HG03378 (cell line): ENCODE data around the gene EPHB3.
"Not testable (repeated sequence)": the region's sequence is repeated elsewhere in the genome, so short reads cannot be mapped to it uniquely, and the experiment has no call there.

Experiments
- ATAC-seq: cut with Tn5 transposase; IDR thresholded peaks from one replicate; pipeline ENCODE4 v1.9.1; 2021; ENCODE audit warnings: mild to moderate bottlenecking, moderate library complexity; ENCODE audit not compliant: unreplicated experiment

Gene EPHB3

DNA sequence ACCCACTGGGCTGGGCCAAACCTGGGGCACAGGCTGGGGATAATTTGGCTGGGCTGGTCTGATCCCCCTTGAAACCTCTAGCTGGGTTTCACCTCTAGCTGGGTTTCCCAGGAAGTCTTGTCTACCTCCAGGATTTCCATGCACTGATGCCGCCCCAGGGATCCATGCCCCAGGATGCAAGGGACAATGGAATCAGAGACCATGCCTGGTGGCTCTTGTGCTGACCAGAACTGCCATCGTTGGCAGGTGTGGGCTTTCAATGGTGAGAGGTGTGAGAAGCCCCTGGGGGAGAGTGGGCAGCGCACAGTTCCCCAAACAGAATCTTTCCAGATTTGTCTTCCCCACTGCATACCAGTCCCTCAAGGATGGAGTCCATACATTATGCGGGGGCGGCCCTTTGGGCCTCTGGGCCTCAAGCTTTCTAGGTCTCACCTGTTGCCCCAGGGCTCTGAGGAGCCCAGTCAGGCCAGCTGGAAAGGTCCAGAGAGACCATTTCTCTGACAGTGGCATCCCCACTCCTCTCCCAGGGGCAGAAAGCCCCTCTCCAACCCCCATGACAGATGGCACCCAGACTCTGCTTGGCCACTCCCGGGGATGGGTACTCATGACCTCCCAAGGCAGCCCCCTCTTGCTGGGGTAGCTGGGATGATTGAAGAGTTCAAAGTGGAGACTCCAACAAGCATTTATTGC is 35.4 kb downstream of the EPHB3 start:
- ATAC-seq, result no peak

DNA sequence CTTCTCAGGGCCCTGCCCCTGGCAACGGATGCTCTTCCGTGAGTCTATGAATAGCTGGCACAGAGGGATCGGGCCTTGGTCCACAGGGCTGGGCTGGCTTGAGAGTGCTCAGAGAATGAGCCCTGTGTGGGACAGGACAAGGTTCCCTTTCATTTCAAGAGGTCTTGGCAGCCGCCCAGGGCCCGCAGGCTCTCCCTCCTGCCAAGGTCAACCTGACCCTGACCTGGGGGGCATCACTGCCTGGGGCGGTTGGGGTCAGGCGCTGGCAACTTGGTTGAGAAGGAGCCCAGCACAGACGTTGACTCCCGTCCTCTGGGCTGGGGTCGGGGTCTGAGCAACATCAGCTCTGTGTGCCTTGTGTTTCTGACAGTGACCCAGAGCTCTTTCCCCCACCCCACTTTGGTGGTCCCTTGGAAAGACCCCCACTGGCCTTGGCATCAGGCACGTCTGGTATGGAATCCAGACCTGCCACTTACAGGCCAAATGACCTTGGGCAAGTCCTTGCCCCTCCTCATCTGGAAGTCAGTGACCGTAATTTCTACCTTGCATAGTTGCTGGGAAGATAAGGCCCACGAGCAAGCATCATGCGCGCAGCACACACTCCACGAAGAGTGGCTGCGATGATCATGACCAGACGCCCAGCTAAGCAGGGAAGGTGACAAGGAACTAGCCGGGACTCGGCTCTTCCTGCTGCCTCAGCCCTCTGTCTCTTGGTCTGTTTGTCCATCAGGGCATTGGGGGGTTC is 36.4 kb downstream of the EPHB3 start:
- ATAC-seq, result no peak

DNA sequence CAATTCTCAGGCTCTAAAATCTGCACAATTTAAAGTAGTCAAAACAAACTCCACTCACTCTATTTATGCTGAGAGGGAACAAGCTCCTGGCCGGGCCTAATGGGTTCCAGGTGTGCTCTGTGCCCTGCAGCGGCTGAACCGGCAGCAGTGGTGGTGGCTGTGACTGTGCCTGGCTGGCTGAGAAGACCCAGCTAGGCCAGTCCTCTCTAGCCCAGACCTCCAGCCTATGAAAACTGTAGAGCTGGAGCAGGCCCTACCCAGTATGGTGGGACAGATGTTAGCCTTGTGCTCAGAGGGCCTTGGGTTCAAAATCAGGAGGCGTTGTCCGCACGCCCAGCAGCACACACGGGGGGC is 37.0 kb downstream of the EPHB3 start:
- no peak for ATAC-seq

DNA sequence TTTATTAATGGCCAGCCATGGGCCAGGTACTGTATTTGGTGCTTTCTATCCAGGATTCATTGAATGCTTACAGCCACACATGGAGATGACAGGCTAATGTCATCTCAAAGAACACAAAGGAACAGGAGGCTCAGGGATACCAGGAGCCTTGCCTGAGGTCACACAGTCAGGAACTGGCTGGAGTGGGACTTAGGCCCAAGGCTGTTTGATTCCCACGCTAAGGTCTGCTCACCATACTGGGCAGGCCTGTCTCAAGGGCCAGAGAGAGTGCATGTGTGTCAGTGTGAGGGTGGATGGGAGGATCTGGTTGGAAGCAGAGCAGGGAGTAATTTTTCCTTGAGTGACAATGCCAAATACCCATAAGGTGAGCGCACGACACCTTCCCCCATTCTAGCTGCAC is 37.6 kb downstream of the EPHB3 start:
- no peak for ATAC-seq

DNA sequence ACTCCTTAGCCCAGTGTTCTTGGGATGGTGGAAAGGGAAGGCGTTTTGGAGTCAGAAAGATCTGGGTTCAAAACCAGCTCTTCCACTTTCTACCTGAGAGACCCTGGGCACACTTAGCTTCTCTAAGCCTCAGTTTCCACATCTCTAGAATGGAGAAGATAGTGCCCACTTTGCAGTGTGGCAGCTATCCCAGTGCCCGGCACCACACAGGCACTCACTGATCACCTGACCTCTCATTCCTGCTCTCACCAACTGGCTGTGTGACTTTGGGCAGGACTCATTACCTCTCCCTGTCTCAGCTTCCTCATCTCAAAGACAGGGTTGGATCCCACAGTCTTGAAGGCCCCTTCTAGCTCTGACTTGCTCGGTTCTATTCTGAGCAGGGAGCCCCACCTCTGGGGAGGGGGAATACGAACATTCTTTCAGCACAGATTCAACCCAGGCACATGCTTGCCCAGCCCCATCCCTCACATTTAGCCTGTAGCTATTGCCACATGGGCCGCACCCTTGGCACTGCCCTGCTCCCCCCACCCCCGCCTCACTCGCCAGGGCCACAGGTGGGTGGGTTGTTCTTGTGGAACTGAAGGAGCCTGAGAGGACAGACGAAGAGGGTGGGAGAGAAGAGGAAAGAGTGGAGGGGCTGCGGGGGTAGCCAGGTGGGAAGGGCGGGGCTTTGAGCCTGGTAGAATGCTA is 39.2 kb downstream of the EPHB3 start:
- ATAC-seq, result no peak

DNA sequence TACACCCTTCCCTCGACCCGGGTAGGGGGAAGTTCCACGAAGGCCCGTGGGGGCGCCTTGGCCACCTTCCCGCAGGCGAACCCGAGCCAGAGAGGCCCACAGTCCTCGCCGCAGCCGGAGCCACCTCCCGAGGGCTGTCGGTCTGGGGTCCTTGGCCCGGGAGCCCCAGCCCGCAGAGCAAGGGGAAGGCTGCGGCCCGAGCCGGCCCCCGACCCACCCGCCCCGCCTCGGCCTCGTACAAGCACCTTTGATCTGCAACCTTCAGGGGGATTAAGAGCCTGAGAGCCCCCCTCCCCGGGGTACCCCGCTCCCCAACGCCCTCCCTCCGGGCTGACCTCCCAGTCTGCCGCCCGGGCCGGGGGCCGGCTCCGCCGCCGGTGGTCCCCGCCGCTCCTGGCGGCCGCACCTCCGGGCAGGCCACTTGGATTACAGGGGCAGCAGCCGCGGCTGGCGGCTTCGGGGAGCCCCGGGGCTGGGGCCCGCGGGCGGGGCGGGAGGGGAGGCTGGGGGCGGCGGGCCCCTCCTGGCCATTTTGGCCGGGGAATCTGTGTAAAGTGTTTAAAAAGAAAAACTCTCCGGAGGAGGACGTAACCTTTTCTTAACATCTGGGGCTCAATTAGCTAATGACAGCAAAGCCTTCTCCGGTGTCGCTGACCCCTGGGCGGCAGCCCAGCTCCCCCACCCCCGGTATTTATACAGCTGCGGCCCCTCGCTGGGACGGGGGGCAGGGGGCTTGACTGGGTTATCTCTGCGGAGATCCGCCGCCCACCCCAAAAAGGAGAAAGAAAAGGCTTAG is 40.2 kb downstream of the EPHB3 start:
- no peak for ATAC-seq

DNA sequence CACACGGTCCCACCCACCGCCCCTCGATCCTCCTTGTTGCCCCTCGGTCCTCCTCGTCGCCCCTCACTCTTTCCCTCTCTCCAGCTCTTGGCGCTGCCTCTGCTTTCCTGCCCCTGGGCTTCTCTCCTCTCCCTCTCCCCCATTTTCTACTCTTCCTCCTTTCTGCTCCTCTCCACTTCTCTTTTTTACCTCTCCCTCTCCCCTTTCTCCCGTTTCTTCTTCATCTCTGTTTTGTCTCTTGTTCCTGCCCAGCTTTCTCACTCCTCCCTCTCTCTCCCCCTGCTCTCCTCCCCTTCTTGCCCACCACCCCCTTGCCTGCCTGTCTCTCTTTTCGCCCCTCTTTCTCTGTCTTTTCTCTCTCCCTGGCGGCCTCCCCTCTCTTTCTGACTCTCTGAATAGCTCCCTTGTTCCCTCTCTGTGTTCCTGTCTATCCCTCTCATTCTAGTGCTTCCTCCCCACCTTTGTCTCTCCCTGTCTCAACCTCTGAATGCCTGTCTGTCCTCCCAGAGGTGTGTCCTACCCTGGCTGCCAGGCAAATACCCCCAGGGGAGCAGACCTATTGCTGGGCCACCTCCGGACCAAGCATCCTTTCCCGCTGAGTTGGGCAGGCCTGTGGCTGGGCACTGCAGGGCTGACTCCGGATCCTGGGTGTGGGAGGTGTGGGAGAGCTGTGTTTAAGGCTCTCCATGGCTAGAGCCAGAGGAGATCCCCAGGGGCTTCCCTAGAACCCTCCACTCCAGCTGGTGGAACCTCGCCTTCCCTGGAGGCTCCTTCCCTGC is 41.0 kb downstream of the EPHB3 start:
- no peak for ATAC-seq

DNA sequence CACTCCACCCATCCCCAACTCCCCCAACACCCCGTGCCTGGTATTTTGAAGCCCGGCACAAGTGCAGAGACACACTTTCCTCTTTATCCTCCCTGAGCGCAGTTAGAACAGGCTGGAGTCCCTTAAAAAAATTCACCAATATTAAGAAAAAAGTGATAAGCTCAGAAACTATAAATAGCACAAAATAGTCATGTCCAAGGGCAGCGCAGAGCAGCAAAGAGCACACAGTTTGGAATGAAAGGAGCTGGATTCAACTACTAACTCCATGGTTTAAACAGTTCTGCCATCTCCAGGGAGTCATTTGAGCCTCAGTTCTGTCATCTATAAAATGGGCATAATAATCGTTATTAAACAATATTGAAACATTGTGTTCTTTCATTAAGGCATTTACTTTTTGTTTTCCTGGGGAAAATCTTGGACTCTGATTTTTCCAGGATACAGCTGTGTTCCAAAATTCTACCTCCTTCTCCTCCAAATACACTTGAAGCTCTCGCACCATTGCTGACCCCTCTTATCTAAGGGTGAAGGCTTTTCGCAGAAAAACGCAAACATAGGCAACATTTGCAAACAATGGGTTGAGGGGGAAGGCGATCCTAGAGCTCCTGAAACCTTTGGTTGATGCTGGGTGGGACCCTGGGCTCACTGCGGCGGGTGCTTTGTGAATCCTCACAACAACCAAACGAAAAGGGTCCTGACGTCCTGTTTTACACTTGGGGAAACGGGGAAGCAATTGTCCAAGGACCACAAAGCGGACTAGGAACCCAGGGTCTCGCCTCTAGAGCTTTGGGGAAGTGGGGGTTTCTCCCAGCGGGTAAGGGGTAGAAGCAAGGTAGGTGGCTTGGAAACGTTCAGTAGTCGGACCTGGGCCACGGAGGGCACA is 41.8 kb downstream of the EPHB3 start:
- no peak for ATAC-seq

DNA sequence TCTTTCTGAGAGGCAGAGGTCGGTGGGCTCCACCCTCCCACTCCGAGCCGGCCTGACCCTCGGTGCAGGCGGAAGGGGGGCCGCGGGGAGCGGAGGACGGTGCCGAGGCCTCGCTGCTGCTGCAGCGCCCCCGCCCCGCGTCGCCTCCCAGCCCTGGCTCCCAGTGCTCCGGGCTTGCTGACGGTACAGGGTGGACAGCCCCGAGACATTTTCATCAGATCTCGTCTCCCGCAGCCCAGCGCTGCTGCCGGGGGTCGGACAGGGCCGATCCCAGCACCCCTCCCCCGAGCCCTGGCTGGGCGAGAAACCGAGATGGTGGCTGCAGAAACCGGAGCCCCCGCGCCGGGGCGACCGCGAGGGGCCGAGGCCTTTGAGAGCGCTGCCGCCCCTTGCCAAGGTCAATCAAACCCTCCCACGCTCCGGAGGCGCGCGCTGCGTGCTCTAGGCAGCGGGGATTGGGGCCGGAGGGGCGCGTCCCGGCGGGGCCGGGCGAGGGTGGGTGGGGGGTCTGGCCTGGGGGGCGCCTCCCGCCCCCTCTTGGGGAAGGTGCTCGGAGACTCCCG is 42.5 kb downstream of the EPHB3 start:
- ATAC-seq, result no peak

DNA sequence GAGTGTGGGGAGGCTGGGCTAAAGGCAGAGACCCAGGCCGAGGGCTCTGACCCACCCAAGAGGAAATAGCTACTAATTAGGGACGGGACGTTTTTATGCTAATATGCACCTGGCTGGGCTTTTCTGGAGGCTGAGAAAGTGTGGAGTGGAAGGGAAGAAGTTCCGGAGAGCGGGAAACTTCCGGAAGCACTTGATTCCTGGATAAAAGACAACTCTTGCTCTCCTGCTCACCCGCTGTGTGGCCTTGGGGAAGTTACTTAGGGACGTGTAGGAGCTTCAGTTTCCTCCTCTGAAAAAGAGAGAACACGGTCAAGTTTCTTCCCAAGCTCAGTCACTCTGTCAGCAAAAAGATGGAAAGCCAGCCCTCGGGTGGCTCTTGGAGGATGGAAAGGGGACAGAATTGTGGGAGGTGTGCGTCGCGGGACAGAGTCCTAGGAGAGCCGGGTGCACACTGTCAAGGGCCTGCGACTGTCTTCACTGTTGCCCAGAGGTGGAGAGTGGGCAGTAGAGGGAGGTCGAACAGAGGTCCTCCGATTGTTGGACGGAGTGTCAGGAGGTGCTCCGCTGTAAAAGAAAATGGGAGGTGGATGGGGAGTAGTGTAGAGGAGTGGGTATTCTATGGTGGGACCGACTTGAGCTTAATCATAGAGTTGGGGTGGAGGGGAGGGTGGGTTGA is 43.2 kb downstream of the EPHB3 start:
- no peak for ATAC-seq

DNA sequence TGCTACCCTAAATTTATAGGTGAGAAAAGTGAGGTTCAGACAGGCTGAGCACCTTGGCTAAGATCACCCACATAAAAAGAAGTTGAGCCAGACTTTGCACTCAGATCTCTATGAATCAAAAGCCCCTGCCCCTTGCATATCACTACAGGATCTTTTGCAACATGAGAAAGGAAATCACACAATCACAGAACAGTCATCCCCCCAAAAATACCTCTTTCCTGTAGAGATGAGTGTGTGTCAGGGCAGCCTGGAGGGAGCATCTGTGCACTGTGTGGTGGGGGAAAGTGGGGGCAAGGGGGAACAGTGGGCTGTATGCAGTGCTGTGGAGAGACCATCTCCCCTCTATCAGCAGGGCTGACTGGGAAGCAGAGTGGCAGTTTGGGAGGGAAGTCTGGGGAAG is 46.6 kb downstream of the EPHB3 start:
- no peak for ATAC-seq

DNA sequence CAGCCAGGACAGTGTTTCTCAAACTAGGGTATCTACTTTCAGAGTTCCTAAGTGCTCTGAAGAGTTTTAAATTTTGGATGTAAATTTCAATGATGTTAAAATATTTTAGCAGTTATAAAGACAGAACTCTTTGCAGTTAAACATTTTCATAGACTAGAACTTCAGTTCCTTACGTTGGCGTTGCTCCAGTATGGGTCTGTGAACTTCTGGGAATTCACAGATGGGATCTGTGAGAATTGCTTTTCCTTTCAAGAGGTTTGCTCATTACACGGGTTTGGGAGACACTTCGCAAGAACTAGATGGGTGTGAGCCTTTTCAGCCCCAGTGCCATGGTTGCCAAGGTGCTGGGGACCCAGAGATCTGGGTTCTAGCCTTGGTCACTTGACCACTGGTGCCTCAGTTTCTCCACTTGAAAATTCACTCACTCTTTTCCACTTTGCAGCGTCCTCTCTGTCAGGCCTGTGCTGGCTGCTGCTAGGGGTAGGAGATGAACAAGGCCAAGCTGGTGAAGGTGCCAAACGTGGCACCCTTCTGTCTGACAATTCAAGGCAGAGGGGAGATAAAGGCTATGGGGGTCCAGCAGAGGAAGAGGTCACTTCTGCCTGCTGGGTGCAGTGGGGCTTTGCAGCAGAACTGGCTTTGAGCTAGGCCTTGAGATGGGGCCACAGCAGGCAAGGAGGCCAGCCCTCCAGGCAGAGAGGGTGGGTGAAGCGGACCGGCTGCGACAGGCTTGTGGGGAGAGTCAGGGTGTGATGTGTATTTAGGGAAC is 48.1 kb downstream of the EPHB3 start:
- no peak for ATAC-seq

DNA sequence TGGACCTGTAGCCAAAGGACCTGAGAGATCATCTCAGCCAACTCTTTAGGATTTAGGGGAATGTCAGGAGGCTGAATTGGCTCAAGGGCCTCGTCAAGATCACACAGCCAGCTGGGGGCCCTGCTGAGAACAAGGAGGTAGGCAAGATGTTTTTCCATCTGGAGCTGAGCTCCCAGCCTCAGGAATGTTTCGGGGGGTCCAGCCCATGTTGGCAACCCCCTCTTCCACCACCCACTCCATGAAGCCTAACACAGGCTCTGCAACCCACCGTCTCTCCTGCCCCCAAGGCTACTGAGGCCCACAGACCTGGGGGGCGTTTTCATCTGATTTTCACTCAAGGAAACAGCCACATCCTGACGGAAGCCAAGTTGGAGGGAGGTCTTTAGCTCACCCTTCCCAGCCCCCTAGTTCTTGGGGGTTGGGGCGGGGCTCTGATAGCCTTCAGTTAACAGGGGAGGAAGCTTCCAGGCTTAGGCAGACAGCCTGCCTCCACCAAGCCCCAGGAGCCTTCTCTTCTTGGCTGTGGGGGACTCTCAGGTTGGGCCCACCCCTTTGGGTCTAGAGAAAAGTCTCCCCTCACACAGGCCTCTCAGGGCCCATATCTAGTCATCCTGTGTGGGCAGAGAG is 48.8 kb downstream of the EPHB3 start:
- ATAC-seq, result no peak

DNA sequence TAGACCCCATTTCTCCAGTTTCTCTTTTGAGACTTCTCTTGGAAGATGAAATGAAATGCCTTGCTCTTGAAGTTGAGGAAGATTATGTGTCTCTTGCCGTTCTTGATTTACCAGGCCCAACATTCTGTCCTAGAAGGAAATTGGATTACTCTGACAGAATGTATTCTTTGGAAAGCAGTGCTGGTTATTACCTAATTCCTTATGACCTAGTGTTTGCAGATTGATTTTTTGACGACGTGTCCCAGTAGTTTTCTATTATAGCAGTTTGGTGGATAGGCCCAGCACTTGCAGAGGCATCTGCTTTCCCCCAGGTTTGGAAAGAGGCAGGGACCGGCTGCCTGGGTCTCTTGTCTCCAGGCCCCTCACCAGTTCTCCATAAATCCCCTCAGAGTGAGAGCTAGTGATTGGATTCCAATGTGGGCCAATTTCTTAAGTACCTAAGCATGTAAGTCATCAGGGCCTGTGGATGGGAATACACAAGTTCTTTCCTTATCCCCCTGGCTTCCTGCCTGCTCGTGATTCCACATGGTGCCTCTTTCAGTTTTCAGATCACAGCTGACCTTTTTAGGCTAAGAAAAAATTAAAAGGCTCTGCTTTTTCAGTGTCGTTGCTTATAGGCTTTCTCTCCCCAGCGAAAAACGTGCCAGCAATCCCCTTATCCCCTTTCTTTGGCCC is 50.2 kb downstream of the EPHB3 start:
- ATAC-seq, result no peak

DNA sequence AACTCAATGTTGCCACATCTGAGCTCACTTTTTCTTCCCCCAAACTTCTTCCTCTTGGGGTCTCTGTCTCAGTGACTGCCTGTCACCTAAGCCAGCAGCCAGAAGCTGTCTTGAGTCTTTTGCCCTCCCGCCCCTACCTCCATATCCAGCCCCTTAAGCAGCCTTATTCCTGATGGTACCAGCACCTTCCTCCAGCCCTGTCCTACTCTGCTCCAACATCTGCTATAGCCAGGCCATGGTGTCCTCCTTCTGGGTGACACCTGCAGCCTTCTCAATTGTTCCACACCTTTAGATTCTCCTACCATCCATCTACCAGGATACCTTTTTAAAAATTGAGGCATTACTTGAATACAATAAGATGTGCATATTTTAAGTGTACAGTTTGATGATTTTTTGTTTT is 53.8 kb downstream of the EPHB3 start:
- no peak for ATAC-seq

DNA sequence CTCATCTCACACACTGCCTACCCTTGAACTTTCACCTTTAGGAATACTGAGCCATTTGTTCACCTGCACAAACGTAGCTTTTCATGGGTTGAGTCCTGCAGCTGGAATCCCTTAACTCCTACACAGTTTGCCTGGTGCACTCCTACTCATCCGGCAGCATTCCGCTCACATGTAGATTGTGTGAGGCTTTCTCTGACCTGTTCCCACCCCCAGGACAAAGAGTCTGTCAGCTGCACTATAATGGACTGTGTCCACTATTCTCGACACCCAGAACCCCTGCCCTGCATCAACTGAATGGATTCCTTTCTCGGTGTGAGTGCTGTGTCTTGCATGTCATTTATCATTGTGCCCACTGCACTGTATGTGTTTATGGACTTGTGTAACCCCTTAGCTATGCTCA is 54.9 kb downstream of the EPHB3 start:
- ATAC-seq, result no peak

DNA sequence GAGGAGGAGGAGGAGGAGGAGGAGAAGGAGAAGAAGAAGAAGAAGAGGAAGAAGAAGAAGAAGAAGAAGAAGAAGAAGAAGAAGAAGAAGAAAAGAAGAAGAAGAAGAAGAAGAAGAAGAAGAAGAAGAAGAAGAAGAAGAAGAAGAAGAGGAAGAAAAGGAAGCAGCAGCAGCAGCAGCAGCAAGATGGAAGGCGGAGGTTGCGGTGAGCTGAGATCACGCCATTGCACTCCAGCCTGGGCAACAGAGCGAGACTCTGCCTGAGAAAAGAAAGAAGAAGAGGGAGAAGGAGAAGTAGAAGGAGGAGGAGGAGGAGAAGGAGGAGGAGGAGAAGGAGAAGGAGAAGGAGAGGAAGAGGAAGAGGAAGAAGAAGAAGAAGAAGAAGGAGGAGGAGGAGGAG is 55.7 kb downstream of the EPHB3 start:
- not testable (repeated sequence) for ATAC-seq
